Mesothelial cell of epicardium (in vitro differentiated cells): ENCODE measurements around the gene CDC42BPG. TPM values are rescaled to one million over a fixed set of nuclear protein-coding genes. Genes with fewer than 3 reads are reported as not detected.
A peak's percentile ranks its signal among the peaks of the same experiment; 100 is the strongest.

Experiments
- DNase-seq, 2 experiments: peaks; one replicate each; pipeline ENCODE4 v3.0.0; 2021; ENCODE audit warnings: low spot score in 2 of 2; ENCODE audit not compliant: unreplicated experiment in 2 of 2
- H3K27ac Mint-ChIP-seq: 2 replicates; pipeline ENCODE4 v1.8.0; 2021; ENCODE audit warnings: mixed read lengths
- H3K27me3 Mint-ChIP-seq: 2 replicates; pipeline ENCODE4 v1.8.0; 2021; ENCODE audit warnings: low read depth, mixed read lengths
- H3K36me3 Mint-ChIP-seq: 2 replicates; pipeline ENCODE4 v1.8.0; 2021; ENCODE audit warnings: mixed read lengths
- H3K4me1 Mint-ChIP-seq: 2 replicates; pipeline ENCODE4 v1.8.0; 2021; ENCODE audit warnings: mixed read lengths
- H3K4me3 Mint-ChIP-seq: 2 replicates; pipeline ENCODE4 v1.8.0; 2021; ENCODE audit warnings: mild to moderate bottlenecking, moderate library complexity, mixed read lengths
- H3K9me3 Mint-ChIP-seq: 2 replicates; pipeline ENCODE4 v1.8.0; 2021; ENCODE audit warnings: mixed read lengths
- total RNA-seq: library from RNA; stranded (reverse); gene quantifications from 3 replicates; pipeline ENCODE4 v1.2.1, GENCODE V29; 2021
- TF ChIP-seq, protein P1 (sequence below): fragments of 200-600 bp; sonication (generic); IDR thresholded peaks from one replicate; pipeline ENCODE4 v1.5.0; 2021; ENCODE audit warnings: antibody characterized with exemption; ENCODE audit not compliant: unreplicated experiment

CDC42BPG gene, protein sequence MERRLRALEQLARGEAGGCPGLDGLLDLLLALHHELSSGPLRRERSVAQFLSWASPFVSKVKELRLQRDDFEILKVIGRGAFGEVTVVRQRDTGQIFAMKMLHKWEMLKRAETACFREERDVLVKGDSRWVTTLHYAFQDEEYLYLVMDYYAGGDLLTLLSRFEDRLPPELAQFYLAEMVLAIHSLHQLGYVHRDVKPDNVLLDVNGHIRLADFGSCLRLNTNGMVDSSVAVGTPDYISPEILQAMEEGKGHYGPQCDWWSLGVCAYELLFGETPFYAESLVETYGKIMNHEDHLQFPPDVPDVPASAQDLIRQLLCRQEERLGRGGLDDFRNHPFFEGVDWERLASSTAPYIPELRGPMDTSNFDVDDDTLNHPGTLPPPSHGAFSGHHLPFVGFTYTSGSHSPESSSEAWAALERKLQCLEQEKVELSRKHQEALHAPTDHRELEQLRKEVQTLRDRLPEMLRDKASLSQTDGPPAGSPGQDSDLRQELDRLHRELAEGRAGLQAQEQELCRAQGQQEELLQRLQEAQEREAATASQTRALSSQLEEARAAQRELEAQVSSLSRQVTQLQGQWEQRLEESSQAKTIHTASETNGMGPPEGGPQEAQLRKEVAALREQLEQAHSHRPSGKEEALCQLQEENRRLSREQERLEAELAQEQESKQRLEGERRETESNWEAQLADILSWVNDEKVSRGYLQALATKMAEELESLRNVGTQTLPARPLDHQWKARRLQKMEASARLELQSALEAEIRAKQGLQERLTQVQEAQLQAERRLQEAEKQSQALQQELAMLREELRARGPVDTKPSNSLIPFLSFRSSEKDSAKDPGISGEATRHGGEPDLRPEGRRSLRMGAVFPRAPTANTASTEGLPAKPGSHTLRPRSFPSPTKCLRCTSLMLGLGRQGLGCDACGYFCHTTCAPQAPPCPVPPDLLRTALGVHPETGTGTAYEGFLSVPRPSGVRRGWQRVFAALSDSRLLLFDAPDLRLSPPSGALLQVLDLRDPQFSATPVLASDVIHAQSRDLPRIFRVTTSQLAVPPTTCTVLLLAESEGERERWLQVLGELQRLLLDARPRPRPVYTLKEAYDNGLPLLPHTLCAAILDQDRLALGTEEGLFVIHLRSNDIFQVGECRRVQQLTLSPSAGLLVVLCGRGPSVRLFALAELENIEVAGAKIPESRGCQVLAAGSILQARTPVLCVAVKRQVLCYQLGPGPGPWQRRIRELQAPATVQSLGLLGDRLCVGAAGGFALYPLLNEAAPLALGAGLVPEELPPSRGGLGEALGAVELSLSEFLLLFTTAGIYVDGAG (N-terminal part only)
- 24.6 to 30.1 TPM (median 25.0 TPM) in 3 replicates for total RNA-seq

DNA sequence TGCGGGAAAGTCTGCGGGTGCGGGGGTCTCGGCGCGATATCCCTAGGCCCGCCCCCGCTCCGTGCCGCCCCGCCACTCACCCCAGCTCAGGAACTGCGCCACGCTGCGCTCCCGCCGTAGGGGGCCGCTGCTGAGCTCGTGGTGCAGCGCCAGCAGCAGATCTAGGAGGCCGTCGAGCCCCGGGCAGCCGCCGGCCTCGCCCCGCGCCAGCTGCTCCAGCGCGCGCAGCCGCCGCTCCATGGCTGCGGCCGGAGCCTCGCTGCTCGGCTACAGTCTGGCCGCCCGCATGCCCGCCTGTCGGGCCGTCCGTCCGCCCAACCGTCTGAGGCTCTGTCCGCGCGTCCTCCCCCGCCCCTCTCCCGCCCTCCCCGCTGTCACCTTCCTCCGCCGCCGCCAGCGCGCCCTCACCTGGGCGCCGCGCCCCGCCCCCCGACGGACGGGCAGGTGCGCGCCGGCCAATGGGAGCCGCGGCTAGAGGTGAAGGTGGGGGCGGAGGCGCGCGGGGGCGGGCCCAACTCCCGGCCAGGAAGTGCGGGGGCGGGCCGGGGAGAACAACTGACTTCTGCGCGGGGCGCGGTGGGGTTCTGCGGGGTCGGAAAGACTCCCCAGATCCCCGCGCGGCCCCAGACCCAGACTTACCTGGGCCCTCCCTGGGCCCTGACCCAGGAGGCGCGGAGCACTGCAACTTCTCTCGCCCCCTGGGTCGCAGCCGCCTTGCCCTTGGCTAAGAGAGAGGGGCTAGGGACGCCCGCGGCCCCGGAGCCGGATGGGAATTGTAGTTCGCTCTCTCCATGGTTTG, at the start of gene CDC42BPG:
Gene CDC42BPG, minus strand, starts transcription at position 324 of the 799 bp plus-strand sequence. Its CDS starts 84 bp downstream, at position 240.
- Mint-ChIP-seq H3K27ac (peak within 1 kb of the TSS; percentile 100), H3K27me3 (no peaks in the 10 kb centered on the region), H3K9me3 (no peaks in the 10 kb centered on the region), H3K36me3 (no peaks in the 10 kb centered on the region), H3K4me3 (peak within 1 kb of the TSS; percentile 90), H3K4me1 (peaks cover 29% of the 10 kb centered on the region)
- DNase-seq, result peak; percentile 64 to 81
- TF ChIP-seq, protein P1, sequence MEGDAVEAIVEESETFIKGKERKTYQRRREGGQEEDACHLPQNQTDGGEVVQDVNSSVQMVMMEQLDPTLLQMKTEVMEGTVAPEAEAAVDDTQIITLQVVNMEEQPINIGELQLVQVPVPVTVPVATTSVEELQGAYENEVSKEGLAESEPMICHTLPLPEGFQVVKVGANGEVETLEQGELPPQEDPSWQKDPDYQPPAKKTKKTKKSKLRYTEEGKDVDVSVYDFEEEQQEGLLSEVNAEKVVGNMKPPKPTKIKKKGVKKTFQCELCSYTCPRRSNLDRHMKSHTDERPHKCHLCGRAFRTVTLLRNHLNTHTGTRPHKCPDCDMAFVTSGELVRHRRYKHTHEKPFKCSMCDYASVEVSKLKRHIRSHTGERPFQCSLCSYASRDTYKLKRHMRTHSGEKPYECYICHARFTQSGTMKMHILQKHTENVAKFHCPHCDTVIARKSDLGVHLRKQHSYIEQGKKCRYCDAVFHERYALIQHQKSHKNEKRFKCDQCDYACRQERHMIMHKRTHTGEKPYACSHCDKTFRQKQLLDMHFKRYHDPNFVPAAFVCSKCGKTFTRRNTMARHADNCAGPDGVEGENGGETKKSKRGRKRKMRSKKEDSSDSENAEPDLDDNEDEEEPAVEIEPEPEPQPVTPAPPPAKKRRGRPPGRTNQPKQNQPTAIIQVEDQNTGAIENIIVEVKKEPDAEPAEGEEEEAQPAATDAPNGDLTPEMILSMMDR, result peak; percentile 71

DNA sequence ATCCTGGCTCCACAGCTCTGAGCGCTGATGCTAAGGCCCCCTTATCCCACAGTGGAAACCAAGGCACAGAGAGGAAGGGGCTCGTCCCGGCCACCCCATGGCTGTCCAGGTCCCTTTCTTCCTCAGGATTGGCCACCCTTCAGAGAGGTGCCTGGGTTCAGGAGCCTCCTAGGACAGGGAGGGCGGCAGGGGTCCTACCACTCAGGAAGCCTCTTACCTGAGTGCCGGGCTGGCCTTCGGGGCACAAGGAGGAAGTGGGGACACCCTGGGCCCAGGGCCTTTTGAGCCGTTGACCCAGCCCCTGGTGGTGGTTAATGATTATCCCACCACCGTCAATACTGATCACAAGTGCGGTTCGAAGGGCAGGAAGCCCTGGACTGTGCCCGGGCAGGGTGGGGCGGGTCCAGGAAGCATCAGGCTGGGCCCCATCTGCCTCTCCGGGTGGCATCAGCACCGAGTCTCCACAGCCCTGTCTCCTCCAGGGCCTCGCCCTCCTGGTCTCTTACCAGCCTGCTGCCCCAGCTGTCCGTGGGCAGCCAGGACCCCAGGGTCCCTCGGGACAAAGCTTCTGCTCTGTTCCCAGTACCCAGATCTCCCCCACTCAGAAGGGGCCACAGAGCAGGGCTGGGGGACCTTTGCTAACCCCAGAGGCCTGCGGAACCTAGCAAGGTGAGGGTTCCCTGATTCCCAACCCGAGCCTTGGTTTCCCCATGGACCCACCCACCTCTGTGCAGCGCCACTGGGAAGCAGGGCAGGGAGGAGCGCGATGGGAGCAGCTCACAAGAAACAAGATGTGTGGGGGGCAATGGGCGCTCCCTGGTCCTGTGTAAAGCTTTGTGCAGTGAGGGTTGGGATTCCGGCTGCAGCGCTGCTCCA, 49.0 kb upstream of the CDC42BPG start:
- Mint-ChIP-seq H3K27ac (no peak overlapping the region), H3K9me3 (no peaks in the 10 kb centered on the region), H3K4me1 (peaks cover 6% of the 10 kb centered on the region), H3K36me3 (peaks cover 6% of the 10 kb centered on the region), H3K4me3 (no peak overlapping the region), H3K27me3 (no peaks in the 10 kb centered on the region)
- DNase-seq, result no peak
- TF ChIP-seq, protein P1, result peak; percentile 39

DNA sequence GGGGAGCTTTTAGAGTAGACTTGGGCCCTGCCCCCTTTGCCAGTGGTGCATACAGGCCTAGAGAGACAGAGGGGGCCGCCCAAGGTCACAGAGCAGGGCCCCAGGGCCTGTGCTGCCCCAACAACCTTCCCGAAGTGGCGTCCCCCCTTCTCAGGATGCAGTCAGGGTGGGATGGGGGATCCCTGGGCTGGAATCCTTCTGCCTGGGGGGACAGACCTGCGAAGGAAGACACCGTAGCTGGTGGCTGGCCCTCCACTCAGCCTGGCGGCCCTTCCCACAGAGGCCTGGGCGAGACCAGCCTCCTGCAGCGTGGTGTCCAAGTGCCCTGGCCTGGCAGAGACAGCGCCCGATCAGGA, 48.4 kb upstream of the CDC42BPG start:
- H3K36me3 Mint-ChIP-seq, result peaks cover 6% of the 10 kb centered on the region
- TF ChIP-seq, protein P1, result no peak
- no peak for DNase-seq
- peaks cover 10% of the 10 kb centered on the region for H3K4me1 Mint-ChIP-seq
- H3K27ac Mint-ChIP-seq, result no peak overlapping the region
- no peaks in the 10 kb centered on the region for H3K27me3 Mint-ChIP-seq
- no peak overlapping the region for H3K4me3 Mint-ChIP-seq
- no peaks in the 10 kb centered on the region for H3K9me3 Mint-ChIP-seq

DNA sequence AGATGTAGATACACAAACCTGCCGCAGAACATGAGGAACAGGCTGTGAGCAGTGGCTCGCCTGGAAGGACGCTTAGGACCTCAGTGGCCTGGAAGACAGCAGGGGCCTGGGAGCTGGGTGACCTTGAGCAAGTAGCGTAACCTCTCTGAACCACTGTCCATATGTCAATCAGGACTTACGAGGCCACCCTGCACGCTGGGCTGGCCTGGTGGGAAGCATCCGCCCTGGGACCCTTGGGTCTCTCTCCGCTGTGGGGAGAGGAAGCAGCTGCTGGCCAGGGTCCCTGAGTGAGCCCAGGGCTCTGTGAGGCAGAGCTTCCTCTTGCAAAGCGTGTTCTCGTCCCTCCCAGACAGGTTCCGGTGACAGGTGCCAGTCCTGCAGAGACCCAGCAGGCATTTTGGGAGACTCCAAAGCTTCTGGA, 48.0 kb upstream of the CDC42BPG start:
- TF ChIP-seq, protein P1, result no peak
- no peak for DNase-seq
- no peaks in the 10 kb centered on the region for H3K9me3 Mint-ChIP-seq
- peaks cover 6% of the 10 kb centered on the region for H3K36me3 Mint-ChIP-seq
- H3K27ac Mint-ChIP-seq, result no peak overlapping the region
- H3K27me3 Mint-ChIP-seq, result no peaks in the 10 kb centered on the region
- no peak overlapping the region for H3K4me3 Mint-ChIP-seq
- H3K4me1 Mint-ChIP-seq, result peaks cover 11% of the 10 kb centered on the region
